ENCODE data around the gene TBC1D1.

Gene TBC1D1, protein sequence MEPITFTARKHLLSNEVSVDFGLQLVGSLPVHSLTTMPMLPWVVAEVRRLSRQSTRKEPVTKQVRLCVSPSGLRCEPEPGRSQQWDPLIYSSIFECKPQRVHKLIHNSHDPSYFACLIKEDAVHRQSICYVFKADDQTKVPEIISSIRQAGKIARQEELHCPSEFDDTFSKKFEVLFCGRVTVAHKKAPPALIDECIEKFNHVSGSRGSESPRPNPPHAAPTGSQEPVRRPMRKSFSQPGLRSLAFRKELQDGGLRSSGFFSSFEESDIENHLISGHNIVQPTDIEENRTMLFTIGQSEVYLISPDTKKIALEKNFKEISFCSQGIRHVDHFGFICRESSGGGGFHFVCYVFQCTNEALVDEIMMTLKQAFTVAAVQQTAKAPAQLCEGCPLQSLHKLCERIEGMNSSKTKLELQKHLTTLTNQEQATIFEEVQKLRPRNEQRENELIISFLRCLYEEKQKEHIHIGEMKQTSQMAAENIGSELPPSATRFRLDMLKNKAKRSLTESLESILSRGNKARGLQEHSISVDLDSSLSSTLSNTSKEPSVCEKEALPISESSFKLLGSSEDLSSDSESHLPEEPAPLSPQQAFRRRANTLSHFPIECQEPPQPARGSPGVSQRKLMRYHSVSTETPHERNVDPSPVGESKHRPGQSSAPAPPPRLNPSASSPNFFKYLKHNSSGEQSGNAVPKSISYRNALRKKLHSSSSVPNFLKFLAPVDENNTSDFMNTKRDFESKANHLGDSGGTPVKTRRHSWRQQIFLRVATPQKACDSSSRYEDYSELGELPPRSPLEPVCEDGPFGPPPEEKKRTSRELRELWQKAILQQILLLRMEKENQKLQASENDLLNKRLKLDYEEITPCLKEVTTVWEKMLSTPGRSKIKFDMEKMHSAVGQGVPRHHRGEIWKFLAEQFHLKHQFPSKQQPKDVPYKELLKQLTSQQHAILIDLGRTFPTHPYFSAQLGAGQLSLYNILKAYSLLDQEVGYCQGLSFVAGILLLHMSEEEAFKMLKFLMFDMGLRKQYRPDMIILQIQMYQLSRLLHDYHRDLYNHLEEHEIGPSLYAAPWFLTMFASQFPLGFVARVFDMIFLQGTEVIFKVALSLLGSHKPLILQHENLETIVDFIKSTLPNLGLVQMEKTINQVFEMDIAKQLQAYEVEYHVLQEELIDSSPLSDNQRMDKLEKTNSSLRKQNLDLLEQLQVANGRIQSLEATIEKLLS (N-terminal part only)

GRCh38 chr4:37890801-37891259 is at the start of gene TBC1D1:
TSS of gene TBC1D1 (plus strand) at chr4:37891084. CDS start at chr4:37902096, 11,012 bp downstream.
- DNase-seq (ENCODE audit: low read depth) = peak; percentile 15

DNA sequence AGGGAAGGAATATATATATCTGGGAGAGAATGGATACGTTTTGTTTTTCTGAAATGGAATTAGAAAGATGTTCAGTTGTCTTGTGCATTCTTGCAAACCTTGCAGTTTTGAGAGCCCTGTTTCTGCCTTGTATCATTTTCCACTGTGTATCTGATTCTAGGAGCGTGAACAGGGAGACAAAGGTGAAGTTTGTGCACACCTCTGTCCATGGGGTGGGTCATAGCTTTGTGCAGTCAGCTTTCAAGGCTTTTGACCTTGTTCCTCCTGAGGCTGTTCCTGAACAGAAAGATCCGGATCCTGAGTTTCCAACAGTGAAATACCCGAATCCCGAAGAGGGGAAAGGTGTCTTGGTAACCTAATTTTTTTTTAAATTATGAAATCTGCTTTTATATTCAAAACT is 46.7 kb upstream of the TBC1D1 start:
- DNase-seq (ENCODE audit: low read depth) = no peak

DNA sequence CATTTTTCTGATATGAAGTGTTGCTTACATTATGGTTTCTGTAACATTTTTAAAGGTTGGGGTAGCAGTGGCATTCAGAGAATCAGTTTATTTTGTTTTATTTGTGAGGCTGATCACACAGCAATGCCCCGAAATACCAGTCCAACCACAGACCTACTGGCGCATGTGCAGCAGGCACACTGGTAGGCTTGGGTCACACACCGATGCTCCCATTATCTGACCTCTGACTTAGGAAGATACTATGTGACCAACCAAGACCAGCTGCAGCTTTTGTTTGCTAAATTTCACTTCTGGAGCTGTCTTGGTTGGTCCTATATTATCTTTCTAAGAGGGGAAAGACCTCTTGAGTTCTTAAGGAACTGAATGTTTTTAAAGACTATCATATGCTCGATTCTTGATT is 45.7 kb upstream of the TBC1D1 start:
- DNase-seq (ENCODE audit: low read depth) = no peak

DNA sequence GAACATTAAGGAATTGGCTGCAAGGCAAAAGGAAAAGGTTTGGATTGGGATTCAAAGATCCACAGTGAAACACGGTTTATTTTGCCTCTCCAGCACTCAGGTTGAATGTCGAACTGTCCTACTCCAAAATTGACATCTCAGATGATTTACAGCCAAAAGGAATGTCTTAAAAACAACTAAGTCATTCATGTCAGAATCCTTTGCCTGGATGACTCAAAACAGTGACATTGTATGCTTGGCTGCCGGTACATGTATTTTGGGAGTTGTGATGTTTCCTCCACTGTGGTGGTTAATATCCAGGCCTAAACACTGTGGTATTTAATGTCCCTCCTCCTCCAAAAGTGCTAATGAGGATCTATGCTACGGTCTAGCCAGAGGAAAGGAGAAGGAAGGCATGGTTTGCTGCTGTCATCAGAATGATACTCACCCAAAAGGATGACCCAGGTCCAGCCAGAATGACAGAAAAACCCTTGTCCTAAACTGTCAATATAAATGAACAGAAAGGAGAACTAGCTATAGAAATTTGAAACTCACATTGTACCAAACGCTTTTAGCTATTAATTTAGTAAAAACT is 43.5 kb upstream of the TBC1D1 start:
- no peak for DNase-seq (ENCODE audit: low read depth)

GRCh38 chr4:37852376-37852775 is 38.5 kb upstream of the TBC1D1 start:
- DNase-seq (ENCODE audit: low read depth) = no peak

DNA sequence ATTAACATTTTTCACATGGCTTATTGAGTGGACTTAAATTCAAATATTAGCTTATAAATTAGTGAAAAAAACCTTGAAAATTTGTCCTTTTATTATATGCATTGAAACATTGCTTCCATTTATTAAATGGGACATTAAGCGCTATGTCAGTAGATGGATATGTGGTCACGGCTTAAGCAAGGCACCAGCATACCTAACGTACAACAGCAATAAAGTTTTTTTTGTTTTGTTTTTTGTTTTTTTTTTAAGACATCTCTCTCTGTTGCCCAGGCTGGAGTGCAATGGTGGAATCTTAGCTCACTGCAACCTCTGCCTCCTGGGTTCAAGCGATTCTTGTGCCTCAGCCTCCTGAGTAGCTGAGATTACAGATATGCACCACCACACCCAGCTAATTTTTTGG is 32.8 kb upstream of the TBC1D1 start:
- no peak for DNase-seq (ENCODE audit: low read depth)

- DNase-seq (ENCODE audit: low read depth) = no peak
These were observed 32.0 kb upstream of the TBC1D1 start for GRCh38 chr4:37858872-37859271.

GRCh38 chr4:37860266-37860665 is 30.6 kb upstream of the TBC1D1 start:
- no peak for DNase-seq (ENCODE audit: low read depth)

DNA sequence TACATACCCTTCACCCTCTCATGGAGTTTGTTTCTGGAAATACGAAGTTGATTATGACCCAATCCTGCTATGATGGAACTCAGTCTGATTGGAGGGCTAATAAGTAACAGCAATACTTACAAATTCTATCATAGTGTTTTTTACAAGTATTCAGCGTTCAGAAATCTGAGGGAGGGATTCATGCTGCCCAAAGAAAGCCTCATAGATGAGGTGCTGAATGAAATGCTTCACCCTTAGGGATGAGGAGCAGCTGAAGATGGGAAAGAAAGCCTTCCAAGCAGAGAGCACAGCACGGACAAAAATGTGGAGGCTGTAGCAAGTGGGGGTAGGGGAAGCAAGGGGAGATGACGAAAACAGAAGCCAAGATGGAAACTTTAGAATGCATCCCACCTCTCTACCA is 27.9 kb upstream of the TBC1D1 start:
- DNase-seq (ENCODE audit: low read depth) = no peak

DNA sequence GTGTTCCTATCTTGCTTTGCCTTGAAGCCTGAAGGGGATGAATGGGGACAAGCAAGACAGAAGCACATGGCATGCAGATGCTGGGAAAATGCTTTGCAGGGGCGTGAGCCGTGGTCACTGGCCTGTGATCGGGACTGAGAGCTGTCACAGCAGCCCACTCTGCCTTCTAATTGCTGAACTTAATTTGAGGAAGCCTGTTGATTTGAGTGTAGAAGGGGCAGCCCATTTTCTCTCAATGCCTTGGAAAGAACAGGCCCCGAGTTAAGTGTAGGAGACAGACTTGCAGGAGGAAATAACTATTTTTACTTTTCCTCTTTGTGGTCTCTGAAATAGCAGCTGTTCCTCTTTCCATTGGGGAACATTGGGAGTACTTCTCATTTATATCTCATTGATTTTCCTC is 26.1 kb upstream of the TBC1D1 start:
- DNase-seq (ENCODE audit: low read depth) = no peak

GRCh38 chr4:37865450-37865849 is 25.4 kb upstream of the TBC1D1 start:
- no peak for DNase-seq (ENCODE audit: low read depth)

GRCh38 chr4:37867102-37867501 is 23.8 kb upstream of the TBC1D1 start:
- DNase-seq (ENCODE audit: low read depth) = no peak

GRCh38 chr4:37868238-37868637 is 22.6 kb upstream of the TBC1D1 start:
- DNase-seq (ENCODE audit: low read depth) = no peak

DNA sequence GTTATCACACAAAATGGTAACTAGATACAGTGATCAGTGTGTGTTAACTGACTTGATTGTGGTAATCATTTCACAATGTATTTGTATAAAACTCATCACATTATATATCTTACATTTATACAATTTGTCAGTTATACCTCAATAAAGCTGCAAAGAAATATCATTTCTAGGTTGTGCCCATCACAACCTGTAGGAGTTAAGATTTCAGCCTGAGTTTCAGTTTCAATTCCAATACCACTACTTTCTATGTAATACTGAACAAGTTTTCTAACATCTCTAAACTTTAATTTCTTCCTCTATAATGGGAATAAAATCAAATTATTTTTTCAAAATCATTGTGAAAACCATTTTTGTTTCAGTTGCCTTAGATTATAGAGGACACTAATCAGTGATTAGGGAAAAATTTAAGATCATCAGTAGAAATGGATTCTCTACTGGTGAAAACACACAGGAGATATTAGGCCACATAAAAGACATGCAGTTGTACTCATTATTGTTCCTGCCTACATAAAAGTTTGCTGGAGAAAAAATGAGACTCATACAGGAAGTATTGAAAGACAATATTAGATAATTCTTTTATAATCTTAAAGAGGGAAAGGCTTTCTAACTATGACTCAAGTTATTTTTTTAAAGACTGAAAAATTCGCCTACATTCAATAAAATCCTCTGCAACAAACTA is 18.4 kb upstream of the TBC1D1 start:
- DNase-seq (ENCODE audit: low read depth) = no peak

DNA sequence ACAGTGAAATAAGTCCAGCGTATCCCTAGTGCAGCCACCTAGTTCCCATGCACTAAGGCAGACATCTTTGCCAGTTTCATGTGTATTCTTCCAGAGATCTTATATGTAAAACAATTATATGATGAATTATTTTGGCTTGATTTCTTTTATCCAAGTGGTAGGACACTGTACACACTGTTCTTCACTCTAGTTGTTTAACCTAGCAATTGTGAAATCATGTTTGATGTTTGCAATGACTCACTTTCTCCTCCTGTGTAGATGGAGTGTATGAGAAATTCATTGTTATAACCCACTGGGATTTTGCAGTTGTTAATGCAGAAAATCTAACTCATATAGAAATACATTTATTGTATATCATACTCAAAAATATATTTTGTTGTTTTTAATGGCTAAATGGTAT is 17.5 kb upstream of the TBC1D1 start:
- no peak for DNase-seq (ENCODE audit: low read depth)

GRCh38 chr4:37876156-37876555 is 14.7 kb upstream of the TBC1D1 start:
- DNase-seq (ENCODE audit: low read depth) = no peak

GRCh38 chr4:37879365-37879764 is 11.5 kb upstream of the TBC1D1 start:
- no peak for DNase-seq (ENCODE audit: low read depth)

GRCh38 chr4:37881811-37882210 is 9.1 kb upstream of the TBC1D1 start:
- DNase-seq (ENCODE audit: low read depth) = no peak

DNA sequence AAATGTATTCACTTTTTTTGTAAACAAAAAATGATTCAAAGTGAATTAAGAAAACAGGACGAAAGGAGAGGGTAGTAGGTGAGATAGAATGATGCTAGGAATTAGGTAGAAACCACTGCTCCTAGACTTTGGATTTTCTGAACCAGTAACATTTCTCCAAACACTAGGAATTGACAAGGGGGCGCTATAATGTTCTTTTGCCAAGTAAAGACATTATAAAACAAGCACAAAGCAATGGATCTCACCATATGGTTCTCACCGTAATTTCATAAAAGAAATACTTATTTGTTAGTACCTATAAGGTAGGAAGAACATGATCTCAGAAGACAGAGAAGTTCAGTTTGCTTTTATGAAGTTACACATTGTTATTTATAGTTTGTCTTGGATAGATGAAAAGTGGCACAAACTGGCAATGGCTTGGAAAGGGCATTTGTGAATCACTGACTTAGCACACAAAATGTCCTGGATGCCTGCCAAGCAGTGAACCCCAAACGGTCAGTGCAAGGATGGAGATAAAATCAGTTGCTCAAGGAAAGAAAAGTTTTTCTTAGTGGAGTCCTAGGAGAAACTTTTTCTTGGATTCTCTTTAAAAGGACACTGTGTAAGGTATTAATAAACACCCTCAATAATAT is 8.1 kb upstream of the TBC1D1 start:
- no peak for DNase-seq (ENCODE audit: low read depth)

DNA sequence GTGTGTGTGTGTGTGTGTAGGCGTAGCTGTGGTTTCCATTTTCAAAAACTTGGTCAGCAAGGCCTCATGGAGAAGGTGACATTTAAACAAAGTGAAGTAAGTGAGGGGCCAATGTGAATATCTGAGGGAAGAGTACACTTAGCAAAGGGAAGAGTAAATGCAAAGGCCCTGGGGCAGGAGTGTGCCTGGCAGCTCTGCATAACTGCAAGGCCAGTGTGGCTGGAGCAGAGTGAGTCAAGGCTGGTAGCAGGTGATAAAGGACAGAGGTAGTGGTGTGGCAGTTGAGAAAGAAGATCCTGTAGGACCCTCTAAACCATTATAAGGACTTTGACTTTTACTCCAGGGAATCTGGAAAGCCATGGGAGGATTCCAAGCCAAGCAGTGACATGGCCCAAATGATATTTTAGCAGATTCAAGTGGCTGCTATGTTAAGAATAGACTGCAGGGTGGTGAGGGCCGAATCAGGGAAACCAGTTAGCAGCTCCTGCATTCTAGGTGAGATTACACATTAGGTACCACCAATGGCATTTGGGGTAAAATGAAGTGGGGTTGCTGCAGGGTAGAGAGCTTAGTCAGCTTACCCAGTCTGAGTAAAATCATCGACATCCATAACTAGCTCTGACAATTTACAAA is 5.9 kb upstream of the TBC1D1 start:
- no peak for DNase-seq (ENCODE audit: low read depth)
